H9 (cell line): ENCODE results near the gene MED13L. TPM values are rescaled to one million over a fixed set of nuclear protein-coding genes. Genes with fewer than 3 reads are reported as not detected.

ENCODE experiments used
- DNase-seq: peaks from one replicate; pipeline ENCODE4 v3.0.0-alpha.2; 2017
- H2AFZ ChIP-seq: one replicate; pipeline ENCODE4 v1.6.1; 2013; ENCODE audit warnings: mild to moderate bottlenecking, low read length, control low read depth, moderate library complexity
- H2AK5ac ChIP-seq: 2 replicates; pipeline ENCODE4 v1.6.1; 2013; ENCODE audit warnings: low read length, control low read depth, mixed read lengths; ENCODE audit not compliant: insufficient read length
- H2BK120ac ChIP-seq: one replicate; pipeline ENCODE4 v1.6.1; 2013; ENCODE audit warnings: low read depth, mild to moderate bottlenecking, low read length, control low read depth, inconsistent platforms; ENCODE audit not compliant: poor library complexity, severe bottlenecking
- H2BK12ac ChIP-seq: 2 replicates; pipeline ENCODE4 v1.6.1; 2013; ENCODE audit warnings: low read length, control low read depth, mixed read lengths, low read depth; ENCODE audit not compliant: insufficient read length
- H2BK15ac ChIP-seq: 2 replicates; pipeline ENCODE4 v1.6.1; 2013; ENCODE audit warnings: low read depth, low read length, control low read depth
- H2BK20ac ChIP-seq: one replicate; pipeline ENCODE4 v1.6.1; 2013; ENCODE audit warnings: low read depth, mild to moderate bottlenecking, low read length, control low read depth, inconsistent platforms; ENCODE audit not compliant: poor library complexity, severe bottlenecking
- H2BK5ac ChIP-seq: 2 replicates; pipeline ENCODE4 v1.6.1; 2013; ENCODE audit warnings: low read length, control low read depth, mixed read lengths; ENCODE audit not compliant: insufficient read length
- H3K14ac ChIP-seq: 2 replicates; pipeline ENCODE4 v1.6.1; 2013; ENCODE audit warnings: low read length, control low read depth; ENCODE audit not compliant: insufficient read depth
- H3K18ac ChIP-seq: 2 replicates; pipeline ENCODE4 v1.6.1; 2013; ENCODE audit warnings: low read depth, mild to moderate bottlenecking, mixed read lengths, low read length, control low read depth; ENCODE audit not compliant: insufficient read length
- H3K23ac ChIP-seq: 2 replicates; pipeline ENCODE4 v1.6.1; 2013; ENCODE audit warnings: low read length, control low read depth, mixed read lengths, low read depth; ENCODE audit not compliant: insufficient read length
- H3K23me2 ChIP-seq: 2 replicates; pipeline ENCODE4 v1.6.1; 2013; ENCODE audit warnings: low read depth, mild to moderate bottlenecking, mixed read lengths, low read length, control low read depth; ENCODE audit not compliant: insufficient read length, poor library complexity, severe bottlenecking
- H3K27ac ChIP-seq: 2 replicates; pipeline ENCODE4 v1.5.1; 2013; ENCODE audit warnings: low read length, control low read depth, mixed read lengths, low read depth; ENCODE audit not compliant: insufficient read length
- H3K27me3 ChIP-seq: 2 replicates; pipeline ENCODE4 v1.6.1; 2013; ENCODE audit warnings: low read length, control low read depth, inconsistent platforms; ENCODE audit not compliant: insufficient read depth
- H3K4ac ChIP-seq: 2 replicates; pipeline ENCODE4 v1.6.1; 2013; ENCODE audit warnings: low read depth, mild to moderate bottlenecking, control low read depth, inconsistent platforms, low read length, moderate library complexity
- H3K4me1 ChIP-seq: 2 replicates; pipeline ENCODE4 v1.6.1; 2013; ENCODE audit warnings: low read length, control low read depth, inconsistent platforms; ENCODE audit not compliant: insufficient read depth
- H3K4me2 ChIP-seq: 2 replicates; pipeline ENCODE4 v1.6.1; 2013; ENCODE audit warnings: low read length, control low read depth, mixed read lengths; ENCODE audit not compliant: insufficient read length, insufficient read depth
- H3K56ac ChIP-seq: 2 replicates; pipeline ENCODE4 v1.6.1; 2013; ENCODE audit warnings: low read depth, mild to moderate bottlenecking, mixed read lengths, low read length, control low read depth; ENCODE audit not compliant: insufficient read length
- H3K79me1 ChIP-seq: 2 replicates; pipeline ENCODE4 v1.6.1; 2013; ENCODE audit warnings: low read depth, mild to moderate bottlenecking, moderate library complexity, low read length, control low read depth, inconsistent platforms; ENCODE audit not compliant: insufficient read depth, poor library complexity, severe bottlenecking
- H3K79me2 ChIP-seq: 2 replicates; pipeline ENCODE4 v1.6.1; 2013; ENCODE audit warnings: low read length, control low read depth, inconsistent platforms; ENCODE audit not compliant: insufficient read depth
- H3K9ac ChIP-seq: 2 replicates; pipeline ENCODE4 v1.6.1; 2013; ENCODE audit warnings: low read length, control low read depth, mixed read lengths; ENCODE audit not compliant: insufficient read length; ENCODE audit errors: extremely low read depth
- H3K9me3 ChIP-seq: one replicate; pipeline ENCODE4 v1.6.1; 2013; ENCODE audit warnings: low read depth, low read length, inconsistent platforms; ENCODE audit not compliant: control insufficient read depth
- H3T11ph ChIP-seq: one replicate; pipeline ENCODE4 v1.6.1; 2013; ENCODE audit warnings: mild to moderate bottlenecking, low read length, control low read depth, inconsistent platforms
- H4K20me1 ChIP-seq: one replicate; pipeline ENCODE4 v1.6.1; 2013; ENCODE audit not compliant: control insufficient read depth, insufficient read length, insufficient read depth
- H4K5ac ChIP-seq: 2 replicates; pipeline ENCODE4 v1.6.1; 2013; ENCODE audit warnings: low read depth, mild to moderate bottlenecking, mixed read lengths, low read length, control low read depth; ENCODE audit not compliant: insufficient read length
- H4K8ac ChIP-seq: replicated peaks from 2 replicates; pipeline ENCODE4 v1.6.1; 2013; ENCODE audit warnings: low read length, control low read depth, mixed read lengths, low read depth; ENCODE audit not compliant: insufficient read length
- H4K91ac ChIP-seq: 2 replicates; pipeline ENCODE4 v1.6.1; 2013; ENCODE audit warnings: low read depth, mild to moderate bottlenecking, moderate library complexity, mixed read lengths, low read length, control low read depth; ENCODE audit not compliant: insufficient read length
- H3K27ac Mint-ChIP-seq, 3 experiments: 2 replicates in 2 of 3; 3 replicates in 1 of 3; pipeline ENCODE4 v1.8.0; 2020 to 2021; ENCODE audit warnings: mixed read lengths in 3 of 3, mild to moderate bottlenecking in 1 of 3, moderate library complexity in 1 of 3
- H3K27me3 Mint-ChIP-seq: 2 replicates; pipeline ENCODE4 v1.8.0; 2021; ENCODE audit warnings: low read depth, mild to moderate bottlenecking, moderate library complexity, mixed read lengths
- H3K36me3 Mint-ChIP-seq, 3 experiments: 2 replicates in 2 of 3; 3 replicates in 1 of 3; pipeline ENCODE4 v1.8.0; 2020 to 2021; ENCODE audit warnings: low read depth in 3 of 3, mixed read lengths in 3 of 3; ENCODE audit not compliant: insufficient read depth in 1 of 3
- H3K4me1 Mint-ChIP-seq, 2 experiments: 2 replicates each; pipeline ENCODE4 v1.8.0; 2020; ENCODE audit warnings: mixed read lengths in 2 of 2
- H3K4me3 Mint-ChIP-seq, 2 experiments: 2 replicates in 1 of 2; 3 replicates in 1 of 2; pipeline ENCODE4 v1.8.0; 2020 to 2021; ENCODE audit warnings: mild to moderate bottlenecking in 2 of 2, mixed read lengths in 2 of 2, moderate library complexity in 1 of 2
- H3K9me3 Mint-ChIP-seq, 2 experiments: 2 replicates in 1 of 2; 3 replicates in 1 of 2; pipeline ENCODE4 v1.8.0; 2020; ENCODE audit warnings: mild to moderate bottlenecking in 2 of 2, mixed read lengths in 2 of 2, moderate library complexity in 1 of 2
- WGBS: extraction: QIAGEN DNeasy Blood & Tissue Kit; methylation state at CpG from one replicate; pipeline ENCODE4 v1.1.7; 2013; ENCODE audit warnings: missing lambda C conversion rate, low lambda C conversion rate, mixed read lengths; ENCODE audit not compliant: insufficient read length; ENCODE audit errors: extremely low coverage; 5-methylcytosine and 5-hydroxymethylcytosine counted together
- total RNA-seq: library from RNA; stranded (reverse); gene quantifications from 2 replicates; pipeline ENCODE4 v1.2.1, GENCODE V29; 2021
- TF ChIP-seq, protein P1 (sequence below): fragments of 200-600 bp; sonication (generic); conservative IDR thresholded peaks from 3 replicates; pipeline ENCODE4 v1.8.0; 2021; ENCODE audit warnings: antibody characterized with exemption, mild to moderate bottlenecking

The MED13L gene
- total RNA-seq, 1 experiment from 2014 or later: 52.4 TPM

GRCh38 chr12:116320791-116321217 lies 43.3 kb upstream of the MED13L start:
- Mint-ChIP-seq H3K4me3 (no peak overlapping the region), H3K27ac (no peak overlapping the region), H3K27me3 (peaks cover 8% of the 10 kb centered on the region), H3K4me1 (0 out of 4 replicates have a peak, but pooled peaks cover 0 to 5% of the 10 kb centered on the region in 2 experiments), H3K9me3 (peaks cover 0 to 4% of the 10 kb centered on the region in 2 experiments; a peak in 1 of 5 replicates), H3K36me3 (no peaks in the 10 kb centered on the region)
- H3K18ac ChIP-seq: no peak overlapping the region
- H3K9me3 ChIP-seq: no peaks in the 10 kb centered on the region
- no peak overlapping the region for H4K8ac ChIP-seq
- no peaks in the 10 kb centered on the region for H3K79me2 ChIP-seq
- H2BK120ac ChIP-seq: no peak overlapping the region
- no peak overlapping the region for H2BK12ac ChIP-seq
- no peak overlapping the region for H2BK15ac ChIP-seq
- H3K27ac ChIP-seq: no peak overlapping the region
- TF ChIP-seq, protein P1, sequence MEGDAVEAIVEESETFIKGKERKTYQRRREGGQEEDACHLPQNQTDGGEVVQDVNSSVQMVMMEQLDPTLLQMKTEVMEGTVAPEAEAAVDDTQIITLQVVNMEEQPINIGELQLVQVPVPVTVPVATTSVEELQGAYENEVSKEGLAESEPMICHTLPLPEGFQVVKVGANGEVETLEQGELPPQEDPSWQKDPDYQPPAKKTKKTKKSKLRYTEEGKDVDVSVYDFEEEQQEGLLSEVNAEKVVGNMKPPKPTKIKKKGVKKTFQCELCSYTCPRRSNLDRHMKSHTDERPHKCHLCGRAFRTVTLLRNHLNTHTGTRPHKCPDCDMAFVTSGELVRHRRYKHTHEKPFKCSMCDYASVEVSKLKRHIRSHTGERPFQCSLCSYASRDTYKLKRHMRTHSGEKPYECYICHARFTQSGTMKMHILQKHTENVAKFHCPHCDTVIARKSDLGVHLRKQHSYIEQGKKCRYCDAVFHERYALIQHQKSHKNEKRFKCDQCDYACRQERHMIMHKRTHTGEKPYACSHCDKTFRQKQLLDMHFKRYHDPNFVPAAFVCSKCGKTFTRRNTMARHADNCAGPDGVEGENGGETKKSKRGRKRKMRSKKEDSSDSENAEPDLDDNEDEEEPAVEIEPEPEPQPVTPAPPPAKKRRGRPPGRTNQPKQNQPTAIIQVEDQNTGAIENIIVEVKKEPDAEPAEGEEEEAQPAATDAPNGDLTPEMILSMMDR: no peak
- no peak overlapping the region for H3K4me2 ChIP-seq
- H2AFZ ChIP-seq: no peak overlapping the region
- no peak overlapping the region for H2BK20ac ChIP-seq
- no peak overlapping the region for H4K5ac ChIP-seq
- no peaks in the 10 kb centered on the region for H3K23me2 ChIP-seq
- no peak overlapping the region for H3K9ac ChIP-seq
- no peak overlapping the region for H3K56ac ChIP-seq
- no peak overlapping the region for H2BK5ac ChIP-seq
- no peaks in the 10 kb centered on the region for H3K79me1 ChIP-seq
- no peak overlapping the region for H3K14ac ChIP-seq
- no peaks in the 10 kb centered on the region for H3K4me1 ChIP-seq
- WGBS: no CpG with 5 or more reads among the region's 2 CpGs
- H3K23ac ChIP-seq: no peak overlapping the region
- no peak overlapping the region for H4K91ac ChIP-seq
- H3T11ph ChIP-seq: no peak overlapping the region
- no peak for DNase-seq
- no peaks in the 10 kb centered on the region for H4K20me1 ChIP-seq
- H3K4ac ChIP-seq: no peak overlapping the region
- H2AK5ac ChIP-seq: no peak overlapping the region
- H3K27me3 ChIP-seq: no peaks in the 10 kb centered on the region
